Measurements from ENCODE around the gene NAA25.
"Not testable (repeated sequence)": the region's sequence is repeated elsewhere in the genome, so short reads cannot be mapped to it uniquely, and the experiment has no call there.

NAA25 gene

DNA sequence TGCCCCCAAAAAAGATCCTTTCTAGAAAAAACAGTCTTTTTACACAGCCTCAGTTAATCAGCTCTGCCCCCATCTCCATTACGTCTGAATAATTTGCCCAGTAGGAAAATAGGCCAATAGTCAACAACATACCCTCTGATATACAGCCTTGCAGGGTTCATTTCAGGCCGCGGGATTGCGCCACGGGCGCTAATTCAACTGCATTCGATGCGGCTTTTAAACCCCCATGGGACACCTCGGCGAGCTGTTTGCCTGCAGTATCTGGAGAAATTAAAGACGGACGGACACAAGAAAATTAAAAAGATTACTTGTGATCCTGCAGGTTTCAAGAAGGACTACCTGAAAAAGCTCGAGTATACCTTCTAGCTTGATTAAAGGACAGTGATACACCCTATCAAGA, 59.2 kb downstream of the NAA25 start:
- no peak for DNase-seq

DNA sequence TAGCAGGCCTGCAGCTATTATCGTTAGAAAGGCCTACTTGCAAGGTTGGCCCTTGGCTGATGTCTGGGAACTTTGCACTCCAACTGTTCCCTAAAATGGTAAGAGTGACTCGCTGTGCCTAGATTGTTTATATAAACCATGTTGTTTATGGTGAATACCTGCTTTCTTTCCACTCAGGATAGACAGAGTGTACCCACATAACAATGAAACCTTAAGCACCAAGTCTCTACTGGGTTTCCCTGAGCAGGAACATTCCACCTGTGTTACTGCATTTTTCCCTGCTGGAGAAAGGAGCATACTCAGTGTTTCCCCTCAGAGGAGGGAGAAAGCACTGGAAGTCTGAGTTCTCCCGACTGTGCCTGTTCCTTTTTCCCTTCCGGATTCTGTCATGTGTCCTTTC, 62.6 kb downstream of the NAA25 start:
- DNase-seq, result no peak

DNA sequence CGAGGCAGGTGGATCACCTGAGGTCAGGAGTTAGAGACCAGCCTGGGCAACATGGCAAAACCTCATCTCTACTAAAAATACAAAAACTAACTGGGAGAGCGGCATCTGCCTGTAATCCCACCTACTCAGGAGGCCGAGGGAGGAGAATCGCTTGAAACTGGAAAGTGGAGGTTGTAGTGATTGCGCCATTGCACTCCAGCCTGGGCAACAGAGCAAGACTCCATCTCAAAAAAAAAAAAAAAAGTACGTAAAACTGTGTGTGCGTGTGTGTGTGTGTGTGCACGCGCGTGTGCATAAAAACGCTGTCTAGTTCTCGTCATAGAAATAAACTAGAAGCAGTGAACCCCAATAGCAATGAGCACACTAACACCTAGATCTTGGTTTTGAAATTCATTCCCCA, 72.0 kb downstream of the NAA25 start:
- DNase-seq, result not testable (repeated sequence)

DNA sequence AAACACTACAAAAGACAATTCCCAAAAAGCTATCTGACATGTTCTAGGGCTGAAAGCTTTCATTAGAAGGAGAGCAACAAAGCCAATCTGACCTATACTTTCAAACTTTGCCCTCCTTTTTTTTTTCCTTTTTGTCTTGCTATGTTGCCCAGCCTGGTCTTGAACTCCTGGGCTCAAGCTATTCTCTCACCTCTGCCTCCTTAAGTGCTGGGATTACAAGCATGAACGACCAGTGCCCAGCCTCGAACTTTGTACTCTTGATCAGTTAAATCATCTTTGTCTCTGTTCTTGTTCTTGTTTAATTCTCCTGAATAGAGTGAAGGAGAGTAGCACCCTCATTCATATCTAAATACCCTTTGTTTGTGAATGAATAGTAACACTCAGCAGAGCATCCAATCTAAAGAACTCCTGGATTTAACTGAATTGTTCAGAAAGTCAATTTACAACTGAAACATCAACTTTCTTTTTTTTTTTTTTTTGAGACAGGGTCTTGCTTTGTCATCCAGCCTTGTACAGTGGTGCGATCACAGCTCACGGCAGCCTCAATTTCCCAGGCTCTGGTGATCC, 73.3 kb downstream of the NAA25 start:
- no peak for DNase-seq

DNA sequence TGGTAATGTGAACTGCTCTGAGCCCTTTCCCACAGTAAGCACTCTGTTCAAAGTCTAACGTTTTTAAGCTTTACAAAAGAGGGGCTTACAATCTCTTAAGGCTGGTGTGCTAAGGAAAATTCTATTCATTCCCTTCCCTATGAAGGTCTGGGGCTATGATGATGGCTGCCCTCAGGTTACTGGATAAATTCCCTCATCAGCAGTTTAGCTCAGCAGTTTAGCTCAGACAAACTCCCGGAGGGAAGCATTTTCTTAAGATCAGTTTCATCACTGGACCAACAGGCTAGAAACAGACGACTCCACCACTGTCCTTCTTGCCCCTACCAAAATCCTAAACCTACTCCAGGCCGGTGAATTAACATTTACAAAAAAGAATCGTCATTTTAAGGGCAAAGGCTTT, 76.3 kb downstream of the NAA25 start:
- no peak for DNase-seq

GRCh38 chr12:112031472-112031871, 77.1 kb downstream of the NAA25 start:
- DNase-seq, result no peak

- DNase-seq, result no peak
Measured at GRCh38 chr12:112029301-112029700, 79.3 kb downstream of the NAA25 start.

DNA sequence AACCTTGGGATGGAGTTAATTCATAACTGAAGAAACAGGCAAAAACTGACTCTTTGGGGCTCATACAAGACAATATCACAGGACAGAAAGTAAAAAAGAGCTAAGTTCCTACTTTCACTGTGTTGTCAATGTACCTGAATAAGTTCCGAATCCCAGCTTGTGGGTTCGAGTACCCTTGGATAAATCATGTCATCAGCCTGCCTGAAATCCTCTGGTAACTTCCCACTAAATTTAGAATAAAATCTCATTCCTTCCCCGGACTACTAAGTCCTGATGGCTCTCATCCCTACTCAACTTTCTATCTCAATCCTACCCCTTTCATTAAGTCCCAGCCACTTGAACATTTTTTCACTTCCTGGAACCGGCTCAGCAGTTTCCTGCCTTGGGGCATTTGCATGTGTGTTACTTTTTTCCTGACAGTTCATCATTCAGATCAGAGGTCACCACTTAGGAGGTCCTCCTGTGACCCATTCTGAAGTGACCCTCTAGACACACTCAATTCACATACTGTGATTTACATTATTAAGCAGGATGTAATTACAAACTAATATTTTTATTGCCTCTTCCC, 82.7 kb downstream of the NAA25 start:
- no peak for DNase-seq

DNA sequence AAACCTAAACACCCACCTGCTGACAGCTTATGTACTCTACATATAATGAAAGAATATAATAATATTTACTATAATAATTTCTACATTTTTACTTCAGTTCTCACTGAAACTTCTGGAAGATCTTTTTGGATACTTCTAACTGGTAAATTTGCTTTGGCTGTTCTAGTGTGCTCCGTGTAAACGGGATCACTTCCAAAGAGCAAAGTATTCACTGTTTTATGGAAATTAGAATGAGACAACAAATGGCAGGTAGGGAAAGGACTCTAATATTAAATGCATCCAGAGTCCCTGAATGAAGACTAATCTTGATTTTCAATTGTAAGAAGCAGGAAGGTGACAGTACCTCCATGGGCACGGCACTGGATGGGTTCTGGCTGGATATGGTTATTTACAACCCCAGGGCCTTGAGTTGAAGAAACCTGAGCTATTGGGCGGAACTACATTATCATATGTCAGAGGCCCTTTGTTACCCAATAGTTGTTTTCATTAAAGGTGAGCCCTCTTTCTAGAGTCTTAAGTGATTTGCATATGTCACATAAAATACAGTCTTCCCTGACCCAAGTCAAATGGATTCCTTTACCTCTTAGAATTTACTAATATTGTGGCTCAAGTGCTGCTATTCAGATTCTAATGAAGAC, 84.7 kb downstream of the NAA25 start:
- DNase-seq, result no peak

GRCh38 chr12:112022241-112023016, 86.2 kb downstream of the NAA25 start:
- no peak for DNase-seq

DNA sequence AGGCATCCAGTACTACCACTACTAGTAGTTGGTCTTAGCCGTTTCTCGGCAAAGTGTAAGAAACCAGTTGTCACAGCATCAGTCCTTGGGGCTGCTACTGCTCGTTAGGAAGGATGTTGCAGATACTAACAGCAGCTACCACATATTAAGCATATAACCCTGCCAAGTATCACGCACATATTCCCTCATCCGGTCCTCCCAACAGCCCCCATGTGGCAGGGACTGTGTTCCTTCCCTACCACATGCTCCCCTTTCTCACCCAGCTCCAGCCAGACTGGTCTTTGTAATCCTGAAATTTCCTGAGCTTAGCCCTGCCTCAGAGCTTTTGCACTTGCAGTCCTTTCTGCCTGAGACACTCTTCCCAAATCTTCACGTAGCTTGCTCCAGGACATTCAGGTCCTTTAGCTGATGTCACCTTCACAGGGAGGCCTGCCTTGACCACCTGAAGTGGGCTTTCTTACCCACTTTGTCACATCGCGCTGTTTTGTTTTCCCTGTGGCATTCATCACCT, 87.6 kb downstream of the NAA25 start:
- DNase-seq, result no peak

- no peak for DNase-seq
Measured at GRCh38 chr12:112018571-112019237, 89.9 kb downstream of the NAA25 start.

DNA sequence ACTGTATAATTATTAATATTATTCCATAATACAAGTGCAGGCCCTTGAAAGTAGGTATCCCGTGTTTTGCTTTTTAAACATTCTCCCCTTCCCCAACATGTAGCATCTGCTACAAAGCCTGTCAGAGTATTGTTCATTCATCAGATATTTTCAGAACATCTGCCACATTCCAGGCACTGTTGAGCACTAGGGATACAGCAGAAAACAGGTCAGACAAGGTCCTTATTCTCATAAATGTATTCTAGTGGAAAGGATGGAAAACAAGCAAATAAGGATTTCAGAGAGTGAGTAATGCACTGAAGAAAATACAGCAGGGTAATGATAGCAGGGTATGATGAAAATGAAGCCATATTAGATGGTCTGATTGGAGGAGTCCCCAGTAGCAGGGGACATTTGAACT, 91.5 kb downstream of the NAA25 start:
- DNase-seq, result no peak

GRCh38 chr12:112015938-112016337, 92.6 kb downstream of the NAA25 start:
- no peak for DNase-seq

DNA sequence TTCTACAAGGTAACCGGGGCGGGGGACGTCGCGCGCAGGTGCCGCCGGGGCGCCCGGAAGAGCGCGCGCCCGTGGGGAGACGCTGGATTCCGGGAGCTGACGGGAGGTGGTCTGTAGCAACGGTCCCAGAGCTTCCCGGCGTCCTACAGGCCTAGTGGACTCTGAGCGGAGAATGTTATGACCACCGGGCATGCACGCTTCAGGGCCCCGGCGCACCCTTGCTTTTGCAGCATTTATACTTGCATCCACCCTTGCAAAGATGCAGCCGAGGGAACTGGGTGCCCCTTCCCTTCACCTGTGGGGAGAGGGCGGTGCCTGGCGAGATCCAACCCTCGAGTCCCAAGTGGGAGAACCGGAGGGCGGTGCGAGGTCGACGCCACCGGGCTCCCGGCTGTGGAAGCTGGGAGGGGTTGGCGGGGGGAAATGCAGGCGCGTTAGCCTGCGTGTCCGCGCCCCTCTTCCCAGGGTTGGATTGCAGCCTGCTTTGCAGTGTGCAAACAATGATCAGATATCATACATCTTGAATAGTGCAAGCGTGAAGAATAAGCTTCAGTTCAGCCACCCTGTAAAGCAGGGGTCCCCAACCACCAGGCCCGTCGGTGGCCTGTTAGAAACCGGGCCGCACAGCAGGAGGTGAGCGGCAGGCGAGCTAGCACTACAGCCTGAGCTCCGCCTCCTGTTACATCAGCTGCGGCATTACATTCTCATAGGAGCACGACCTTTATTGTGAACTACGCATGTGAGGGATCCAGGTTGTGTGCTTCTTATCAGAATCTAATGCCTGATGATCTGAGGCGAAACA, 94.8 kb downstream of the NAA25 start:
- peak; percentile 80 for DNase-seq

DNA sequence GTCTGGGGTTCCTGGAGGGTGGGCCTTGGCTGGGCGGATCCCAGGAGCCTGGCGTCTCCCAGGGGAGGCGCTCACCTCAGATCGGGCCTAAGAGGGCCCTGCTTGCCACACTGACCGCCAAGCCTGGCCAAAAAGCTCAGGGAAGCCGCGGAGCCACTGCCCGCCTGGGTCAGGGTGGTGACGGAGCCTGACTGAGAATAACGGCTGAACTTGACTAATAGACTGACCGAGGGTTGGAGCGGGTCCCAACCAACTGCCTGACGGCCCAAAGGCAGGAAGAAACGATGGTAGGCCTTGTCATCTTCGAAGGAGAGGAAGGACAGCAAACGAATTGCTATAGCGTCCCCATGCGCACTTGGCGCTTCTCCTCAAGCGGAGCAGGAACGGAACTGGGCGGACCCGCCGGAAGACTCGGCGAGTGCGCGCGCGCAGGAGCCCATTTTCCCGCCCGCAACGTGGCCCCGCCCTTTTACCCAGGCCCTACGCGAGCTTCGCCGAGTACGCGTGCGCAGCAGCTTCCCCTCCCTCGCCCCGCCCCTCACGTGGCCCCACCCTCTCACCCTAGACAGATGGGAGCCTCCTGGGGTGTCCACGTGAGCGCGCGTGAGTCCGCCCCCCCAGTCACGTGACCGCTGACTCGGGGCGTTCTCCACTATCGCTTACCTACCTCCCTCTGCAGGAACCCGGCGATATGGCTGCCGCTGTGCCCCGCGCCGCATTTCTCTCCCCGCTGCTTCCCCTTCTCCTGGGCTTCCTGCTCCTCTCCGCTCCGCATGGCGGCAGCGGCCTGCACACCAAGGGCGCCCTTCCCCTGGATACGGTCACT, 95.6 kb downstream of the NAA25 start, which contains the start of the genes ERP29 and TMEM116:
Gene ERP29, plus strand, starts transcription at position 652 of the 826 bp plus-strand sequence. Its CDS starts 40 bp downstream, at position 692.
Gene TMEM116, minus strand, starts transcription at position 391 of the 826 bp plus-strand sequence. CDS start 7,895 bp downstream, outside the sequence.
- DNase-seq, result peak; percentile 94

DNA sequence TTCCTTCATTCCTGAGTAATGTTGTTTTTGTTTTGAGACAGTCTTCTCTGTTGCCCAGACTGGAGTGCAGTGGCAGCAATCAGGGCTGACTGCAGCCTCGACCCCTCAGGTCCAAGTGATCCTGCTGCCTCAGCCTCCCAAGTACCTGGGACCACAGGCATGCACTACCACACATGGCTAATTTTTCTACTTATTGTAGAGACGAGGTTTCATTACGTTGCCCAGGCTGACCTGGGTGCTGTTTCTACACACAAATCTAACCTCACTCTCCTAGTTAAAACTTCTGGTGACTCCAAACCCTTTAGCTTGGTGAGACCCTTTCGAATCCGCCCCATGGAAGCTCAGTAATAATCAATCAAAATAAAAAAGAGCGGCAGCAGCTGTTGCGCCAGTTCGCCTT, 96.9 kb downstream of the NAA25 start:
- DNase-seq, result no peak

DNA sequence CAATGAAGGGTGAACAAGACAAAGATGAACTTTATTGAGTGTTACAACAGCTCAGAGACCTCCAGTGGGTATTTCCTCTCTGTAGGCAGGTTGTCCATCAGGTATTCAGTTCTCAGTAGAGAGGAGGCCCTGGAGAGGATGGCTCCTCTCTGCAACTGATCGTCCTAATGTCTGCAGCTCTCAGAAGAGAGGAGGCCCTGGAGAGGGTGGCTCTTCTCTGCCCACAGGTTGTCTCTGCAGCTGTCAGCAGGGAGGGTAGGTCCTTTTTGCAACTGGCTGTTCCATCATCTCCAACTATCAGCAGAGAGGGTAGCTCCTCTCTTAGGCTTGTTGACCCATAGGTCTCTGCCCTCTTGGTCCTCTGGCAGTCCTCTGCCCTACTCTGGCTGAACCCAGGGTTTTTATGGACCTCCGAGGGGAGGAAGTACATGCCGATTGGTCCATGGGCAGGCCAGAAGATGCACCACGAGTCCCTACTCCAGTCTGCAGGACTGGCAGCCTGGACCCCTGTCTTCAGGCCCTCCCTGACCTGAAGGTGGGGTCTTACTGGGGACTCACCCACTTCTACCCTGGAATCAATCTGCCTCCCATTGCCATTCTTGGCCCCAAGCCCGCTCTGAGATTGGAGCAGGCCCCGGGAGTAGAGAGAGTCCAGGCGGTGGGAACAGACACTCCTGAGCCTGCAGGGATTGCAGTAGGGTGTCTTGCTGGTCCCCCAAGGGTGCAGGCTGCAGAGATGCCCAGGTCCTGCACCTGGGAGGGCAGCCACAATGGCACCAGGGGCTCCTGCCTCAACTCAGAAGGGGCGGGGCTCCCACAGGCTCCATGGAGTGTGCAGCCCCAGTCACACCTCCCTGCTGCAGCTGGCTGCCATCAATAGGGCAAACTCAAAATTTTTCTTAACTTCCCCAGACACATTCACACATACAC, 97.9 kb downstream of the NAA25 start:
- no peak for DNase-seq

- DNase-seq, result not testable (repeated sequence)
Measured at GRCh38 chr12:112009596-112009995, 99.0 kb downstream of the NAA25 start.

DNA sequence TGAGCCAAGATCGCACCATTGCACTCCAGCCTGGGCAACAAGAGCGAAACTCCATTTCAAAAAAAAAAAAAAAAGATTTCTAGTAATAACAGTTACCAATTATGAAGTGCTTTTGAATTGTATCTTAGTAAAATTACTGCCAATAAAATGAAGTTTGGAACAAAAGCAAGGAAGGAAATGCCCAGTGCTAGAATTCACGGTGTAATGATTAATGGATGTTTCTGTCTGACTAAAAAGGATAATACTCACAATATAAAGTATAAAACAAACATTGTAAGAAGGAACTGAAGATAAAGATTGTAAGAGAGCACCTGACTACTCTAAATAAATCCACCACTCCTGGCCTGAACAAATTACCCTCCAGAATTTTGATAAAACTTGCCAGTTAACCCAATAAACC, 99.7 kb downstream of the NAA25 start:
- DNase-seq, result no peak

Measured in NCI-H510A (cell line).